Superior temporal gyrus (tissue), 1 donor: ENCODE measurements around the gene C11orf98.
"Not testable (repeated sequence)": the region's sequence is repeated elsewhere in the genome, so short reads cannot be mapped to it uniquely, and the experiment has no call there.

ENCODE experiments used
- DNase-seq: peaks from one replicate; pipeline ENCODE4 v3.0.0-alpha.2; 2016; ENCODE audit errors: extremely low spot score

C11orf98 gene

GRCh38 chr11:62682518-62682917 is 17.5 kb upstream of the C11orf98 start:
- no peak for DNase-seq

- DNase-seq, result no peak
Measured at GRCh38 chr11:62680825-62681240, 15.8 kb upstream of the C11orf98 start.

- peak; percentile 95 for DNase-seq
Measured at GRCh38 chr11:62678770-62679696, 14.0 kb upstream of the C11orf98 start, which contains the start of gene UBXN1. UBXN1 (minus strand) TSS chr11:62679073; CDS start chr11:62678923, 150 bp downstream.

- DNase-seq, result no peak
Measured at GRCh38 chr11:62678433-62678769, 13.4 kb upstream of the C11orf98 start.

GRCh38 chr11:62677714-62678113 is 12.7 kb upstream of the C11orf98 start:
- no peak for DNase-seq

GRCh38 chr11:62677156-62677555 is 12.1 kb upstream of the C11orf98 start:
- DNase-seq, result no peak

GRCh38 chr11:62676698-62677097 is 11.7 kb upstream of the C11orf98 start:
- DNase-seq, result no peak

- DNase-seq, result not testable (repeated sequence)
Measured at GRCh38 chr11:62675415-62675814, 10.4 kb upstream of the C11orf98 start.

- DNase-seq, result no peak
Measured at GRCh38 chr11:62673196-62673525, 8.2 kb upstream of the C11orf98 start.

GRCh38 chr11:62671608-62672389 is 6.8 kb upstream of the C11orf98 start, which contains the start of the genes LBHD1 and UQCC3:
LBHD1 (minus strand) TSS chr11:62672267; CDS start chr11:62670031, 2,236 bp downstream.
UQCC3 (plus strand) TSS chr11:62671673; CDS start chr11:62671746, 73 bp downstream.
- peak; percentile 90 for DNase-seq

- DNase-seq, result no peak
Measured at GRCh38 chr11:62671236-62671607, 6.2 kb upstream of the C11orf98 start.

- DNase-seq, result no peak
Measured at GRCh38 chr11:62669420-62670161, 4.6 kb upstream of the C11orf98 start.

GRCh38 chr11:62667460-62667859 is 2.5 kb upstream of the C11orf98 start:
- DNase-seq, result no peak

- DNase-seq, result no peak
Measured at GRCh38 chr11:62666259-62666926, 1.4 kb upstream of the C11orf98 start.

- peak; percentile 69 for DNase-seq
Measured at GRCh38 chr11:62665599-62666258, 719 bp upstream of the C11orf98 start.

- DNase-seq, result no peak
Measured at GRCh38 chr11:62664405-62665074, 470 bp downstream of the C11orf98 start.

GRCh38 chr11:62656796-62657429 is 8.1 kb downstream of the C11orf98 start:
- no peak for DNase-seq

- no peak for DNase-seq
Measured at GRCh38 chr11:62654297-62654696, 10.7 kb downstream of the C11orf98 start.

GRCh38 chr11:62652161-62653006 is 12.6 kb downstream of the C11orf98 start:
- DNase-seq, result no peak
